ENCODE results near the gene PTPRT. TPM values are rescaled to one million over a fixed set of nuclear protein-coding genes. Genes with fewer than 3 reads are reported as not detected.

Gene PTPRT
- total and polyA plus RNA-seq, 2 of the 13 experiments (the other 11 are each of a cell fraction or from before 2014, with no cell fraction given): under 0.01 to 0.09 TPM

GRCh38 chr20:42111349-42111748, 1078.4 kb downstream of the PTPRT start (continued):
- TF ChIP-seq TGIF2 (CRISPR knock-in tag; IDR thresholded peaks at IDR 0.05): no peak
- no peak for TF ChIP-seq DBP (CRISPR knock-in tag; IDR thresholded peaks at IDR 0.05; ENCODE audit: not compliant biosample characterization)
- no peak for TF ChIP-seq NPAS2 (CRISPR knock-in tag; IDR thresholded peaks at IDR 0.05; ENCODE audit: borderline replicate concordance)
- TF ChIP-seq, protein P1, sequence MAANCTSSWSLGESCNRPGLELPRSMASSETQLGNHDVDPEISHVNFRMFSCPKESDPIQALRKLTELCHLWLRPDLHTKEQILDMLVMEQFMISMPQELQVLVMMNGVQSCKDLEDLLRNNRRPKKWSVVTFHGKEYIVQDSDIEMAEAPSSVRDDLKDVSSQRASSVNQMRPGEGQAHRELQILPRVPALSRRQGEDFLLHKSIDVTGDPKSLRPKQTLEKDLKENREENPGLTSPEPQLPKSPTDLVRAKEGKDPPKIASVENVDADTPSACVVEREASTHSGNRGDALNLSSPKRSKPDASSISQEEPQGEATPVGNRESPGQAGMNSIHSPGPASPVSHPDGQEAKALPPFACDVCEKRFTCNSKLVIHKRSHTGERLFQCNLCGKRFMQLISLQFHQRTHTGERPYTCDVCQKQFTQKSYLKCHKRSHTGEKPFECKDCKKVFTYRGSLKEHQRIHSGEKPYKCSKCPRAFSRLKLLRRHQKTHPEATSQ (CRISPR knock-in tag; IDR thresholded peaks at IDR 0.05; ENCODE audit: borderline replicate concordance): no peak
- TF ChIP-seq KDM5A (IDR thresholded peaks at IDR 0.05; ENCODE audit: borderline replicate concordance, low read length): no peak
- no peak for TF ChIP-seq NR2C2 (CRISPR knock-in tag; IDR thresholded peaks at IDR 0.05; ENCODE audit: borderline replicate concordance)

DNA sequence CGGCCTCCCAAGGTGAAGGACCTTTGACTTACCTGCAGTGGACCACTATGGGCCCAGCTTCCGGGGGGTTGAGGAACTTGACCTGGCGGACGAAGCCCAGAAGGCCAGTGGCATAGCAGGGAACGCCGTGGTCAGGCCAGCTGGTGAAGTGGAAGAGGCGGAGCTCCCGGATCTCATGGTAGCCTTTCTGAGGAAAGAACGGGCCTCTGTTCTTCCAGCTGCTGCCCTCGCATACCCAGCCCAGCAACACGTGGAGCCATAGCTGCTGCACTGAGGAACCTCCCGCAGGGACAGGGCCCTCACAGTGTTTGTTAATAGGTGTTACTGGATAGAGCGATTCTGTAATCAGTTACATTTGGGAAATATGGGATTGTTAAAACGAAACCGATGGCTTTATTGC, 1079.4 kb downstream of the PTPRT start:
- Histone ChIP-seq H3K79me2 (ENCODE audit: insufficient read depth, low read length) (no peaks in the 10 kb centered on the region), H3K4me1 (ENCODE audit: insufficient read depth, low read length) (no peaks in the 10 kb centered on the region), H2AFZ (ENCODE audit: low read length) (no peak overlapping the region), H4K20me1 (ENCODE audit: insufficient read depth, low read length) (no peaks in the 10 kb centered on the region), H3K9ac (ENCODE audit: insufficient read depth, low read depth, low read length) (no peak overlapping the region), H3K27me3 (ENCODE audit: control insufficient read depth in 1 of 2, insufficient read depth in 2 of 2, low read length in 2 of 2) (no peaks in the 10 kb centered on the region), H3K27ac (ENCODE audit: extremely low read length, insufficient read depth, low read length) (no peak overlapping the region), H3K4me3 (replicated peaks in 1 of 3; ENCODE audit: insufficient read depth in 1 of 3, low read depth in 2 of 3, low read length in 3 of 3) (no peak overlapping the region), H3K36me3 (replicated peaks in 1 of 2; ENCODE audit: control insufficient read depth in 1 of 2, insufficient read depth in 2 of 2, low read length in 2 of 2) (no peaks in the 10 kb centered on the region), H3K9me3 (ENCODE audit: low read length) (no peaks in the 10 kb centered on the region), H3K4me2 (ENCODE audit: low read depth, low read length) (no peak overlapping the region)
- FAIRE-seq (no peak), DNase-seq (ENCODE audit: low spot score) (no peak), ATAC-seq (no peak)
- CTCF ChIA-PET (ENCODE audit: low intra/inter-chr PET ratio, low total read pairs): no interaction called here
- in situ Hi-C loops (cut with HindIII; ENCODE audit: extremely low pct_ligation_motif_present, low pct_unique_long_range_greater_than_20kb): no loop called here
- 44% methylated on average over 15 of the region's 15 CpGs for WGBS (ENCODE audit: low lambda C conversion rate)
- intact Hi-C loops (cut with micrococcal nuclease; ENCODE audit: unreplicated experiment): no loop called here
- POLR2A ChIA-PET: no interaction called here
- BruUV-seq (replicated peaks): no TSS peak
- no peak for TF ChIP-seq GABPA (IDR thresholded peaks at IDR 0.05; ENCODE audit: low read depth, low read length)
- TF ChIP-seq GABPA (CRISPR knock-in tag; IDR thresholded peaks at IDR 0.05; ENCODE audit: low read depth): no peak
- no peak for TF ChIP-seq ZSCAN30 (CRISPR knock-in tag; IDR thresholded peaks at IDR 0.05)
- no peak for TF ChIP-seq ZSCAN9 (CRISPR knock-in tag; IDR thresholded peaks at IDR 0.05; ENCODE audit: borderline replicate concordance)
- no peak for TF ChIP-seq AGO2 (optimal IDR thresholded peaks at IDR 0.05; ENCODE audit: low read depth, low read length)
- no peak for TF ChIP-seq KDM2A (CRISPR knock-in tag; IDR thresholded peaks at IDR 0.05; ENCODE audit: borderline replicate concordance, low read depth)
- TF ChIP-seq MLX (CRISPR knock-in tag; IDR thresholded peaks at IDR 0.05): no peak
- no peak for TF ChIP-seq DPF2 (CRISPR knock-in tag; IDR thresholded peaks at IDR 0.05; ENCODE audit: borderline replicate concordance, low read depth)
- TF ChIP-seq ZMYM3 (CRISPR knock-in tag; IDR thresholded peaks at IDR 0.05): no peak
- no peak for TF ChIP-seq CREB3 (CRISPR knock-in tag; IDR thresholded peaks at IDR 0.05)
- TF ChIP-seq, protein P2, sequence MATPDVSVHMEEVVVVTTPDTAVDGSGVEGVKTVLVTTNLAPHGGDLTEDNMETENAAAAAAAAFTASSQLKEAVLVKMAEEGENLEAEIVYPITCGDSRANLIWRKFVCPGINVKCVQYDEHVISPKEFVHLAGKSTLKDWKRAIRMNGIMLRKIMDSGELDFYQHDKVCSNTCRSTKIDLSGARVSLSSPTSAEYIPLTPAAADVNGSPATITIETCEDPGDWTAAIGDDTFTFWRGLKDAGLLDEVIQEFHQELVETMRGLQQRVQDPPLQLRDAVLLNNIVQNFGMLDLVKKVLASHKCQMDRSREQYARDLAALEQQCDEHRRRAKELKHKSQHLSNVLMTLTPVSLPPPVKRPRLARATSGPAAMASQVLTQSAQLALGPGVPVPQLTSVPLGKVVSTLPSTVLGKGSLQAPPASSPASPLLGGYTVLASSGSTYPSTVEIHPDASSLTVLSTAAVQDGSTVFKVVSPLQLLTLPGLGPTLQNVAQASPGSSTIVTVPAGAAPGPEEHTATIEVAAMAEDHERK (CRISPR knock-in tag; IDR thresholded peaks at IDR 0.05; ENCODE audit: low read depth): no peak
- no peak for TF ChIP-seq TBX3 (IDR thresholded peaks at IDR 0.05; ENCODE audit: borderline replicate concordance)
